ENCODE measurements around the gene CTNS. TPM values are rescaled to one million over a fixed set of nuclear protein-coding genes. Genes with fewer than 3 reads are reported as not detected.

CTNS gene
- total RNA-seq, 1 donor = 27.7 TPM

GRCh38 chr17:3621146-3621720, 15.3 kb upstream of the CTNS start:
- DNase-seq (ENCODE audit: low read depth) = no peak
- H3K4me3 ChIP-seq (ENCODE audit: low read depth, low read length) = no peak overlapping the region
- no peak for TF ChIP-seq CTCF (IDR thresholded peaks at IDR 0.05; ENCODE audit: insufficient read depth, low read length)

GRCh38 chr17:3622977-3623594, 13.5 kb upstream of the CTNS start:
- H3K4me3 ChIP-seq (ENCODE audit: low read depth, low read length) = no peak overlapping the region
- no peak for DNase-seq (ENCODE audit: low read depth)
- TF ChIP-seq CTCF (IDR thresholded peaks at IDR 0.05; ENCODE audit: insufficient read depth, low read length) = no peak

- TF ChIP-seq CTCF (IDR thresholded peaks at IDR 0.05; ENCODE audit: insufficient read depth, low read length) = no peak
- DNase-seq (ENCODE audit: low read depth) = no peak
- H3K4me3 ChIP-seq (ENCODE audit: low read depth, low read length) = no peak overlapping the region
Observed at GRCh38 chr17:3626831-3627768, 9.5 kb upstream of the CTNS start.

- no peak for DNase-seq (ENCODE audit: low read depth)
- TF ChIP-seq CTCF (IDR thresholded peaks at IDR 0.05; ENCODE audit: insufficient read depth, low read length) = no peak
- H3K4me3 ChIP-seq (ENCODE audit: low read depth, low read length) = no peak overlapping the region
Observed at GRCh38 chr17:3627769-3628167, 8.8 kb upstream of the CTNS start.

- TF ChIP-seq CTCF (IDR thresholded peaks at IDR 0.05; ENCODE audit: insufficient read depth, low read length) = no peak
- H3K4me3 ChIP-seq (ENCODE audit: low read depth, low read length) = no peak overlapping the region
- no peak for DNase-seq (ENCODE audit: low read depth)
Observed at GRCh38 chr17:3630781-3631180, 5.8 kb upstream of the CTNS start.

- DNase-seq (ENCODE audit: low read depth) = no peak
- no peak overlapping the region for H3K4me3 ChIP-seq (ENCODE audit: low read depth, low read length)
- TF ChIP-seq CTCF (IDR thresholded peaks at IDR 0.05; ENCODE audit: insufficient read depth, low read length) = no peak
Observed at GRCh38 chr17:3632287-3632686, 4.3 kb upstream of the CTNS start.
